H4 (cell line): ENCODE data around the gene PHLPP1. TPM values are rescaled to one million over a fixed set of nuclear protein-coding genes. Genes with fewer than 3 reads are reported as not detected.

Experiments
- DNase-seq: peaks from one replicate; pipeline ENCODE4 v3.0.0-alpha.2; 2015; ENCODE audit warnings: low spot score
- total RNA-seq: library from RNA; depleted of rRNA; stranded (reverse); fragments of >200 nt; shearing (Covaris generic); gene quantifications from 2 replicates; pipeline ENCODE4 v1.2.3, GENCODE V29; 2014

Gene PHLPP1
- total RNA-seq, 1 experiment from 2014 or later: 3.7 TPM

- no peak for DNase-seq
Measured at GRCh38 chr18:62938487-62938886, 223.1 kb downstream of the PHLPP1 start.

GRCh38 chr18:62939433-62939832, 224.1 kb downstream of the PHLPP1 start:
- DNase-seq: no peak

- no peak for DNase-seq
Measured at GRCh38 chr18:62939926-62940325, 224.6 kb downstream of the PHLPP1 start.

GRCh38 chr18:62942578-62942977, 227.2 kb downstream of the PHLPP1 start:
- no peak for DNase-seq

GRCh38 chr18:62944454-62944853, 229.1 kb downstream of the PHLPP1 start:
- no peak for DNase-seq

GRCh38 chr18:62948788-62949187, 233.4 kb downstream of the PHLPP1 start:
- no peak for DNase-seq

- DNase-seq: no peak
Measured at GRCh38 chr18:62950246-62950645, 234.9 kb downstream of the PHLPP1 start.

- no peak for DNase-seq
Measured at GRCh38 chr18:62952807-62953206, 237.5 kb downstream of the PHLPP1 start.

GRCh38 chr18:62953663-62954062, 238.3 kb downstream of the PHLPP1 start:
- DNase-seq: no peak

- DNase-seq: no peak
Measured at GRCh38 chr18:62954366-62954765, 239.0 kb downstream of the PHLPP1 start.

GRCh38 chr18:62957885-62958472, 242.6 kb downstream of the PHLPP1 start:
- peak; percentile 47 for DNase-seq

GRCh38 chr18:62959481-62959880, 244.1 kb downstream of the PHLPP1 start:
- DNase-seq: no peak

- no peak for DNase-seq
Measured at GRCh38 chr18:62963507-62963906, 248.2 kb downstream of the PHLPP1 start.

- DNase-seq: no peak
Measured at GRCh38 chr18:62964432-62964831, 249.1 kb downstream of the PHLPP1 start.

- no peak for DNase-seq
Measured at GRCh38 chr18:62967089-62967488, 251.7 kb downstream of the PHLPP1 start.

- DNase-seq: no peak
Measured at GRCh38 chr18:62973689-62974088, 258.3 kb downstream of the PHLPP1 start.

GRCh38 chr18:62974388-62974787, 259.0 kb downstream of the PHLPP1 start:
- DNase-seq: no peak

GRCh38 chr18:62974928-62975675, 259.8 kb downstream of the PHLPP1 start:
- no peak for DNase-seq

- DNase-seq: no peak
Measured at GRCh38 chr18:62975785-62976184, 260.4 kb downstream of the PHLPP1 start.

- no peak for DNase-seq
Measured at GRCh38 chr18:62976227-62976626, 260.9 kb downstream of the PHLPP1 start.

GRCh38 chr18:62977512-62977911, 262.2 kb downstream of the PHLPP1 start:
- DNase-seq: no peak

- no peak for DNase-seq
Measured at GRCh38 chr18:62978251-62979049, 263.1 kb downstream of the PHLPP1 start.

- peak; percentile 95 for DNase-seq
Measured at GRCh38 chr18:62979176-62979575, 263.8 kb downstream of the PHLPP1 start.
